ENCODE results near the gene TMEM54.

GRCh38 chr1:32878183-32878582, 23.0 kb downstream of the TMEM54 start:
- no peak for TF ChIP-seq CTCF (IDR thresholded peaks at IDR 0.05)
- no peak for TF ChIP-seq POLR2AphosphoS5 (IDR thresholded peaks at IDR 0.05)
- no peak for TF ChIP-seq POLR2A (IDR thresholded peaks at IDR 0.05)
- TF ChIP-seq EP300 (IDR thresholded peaks at IDR 0.05; ENCODE audit: low read depth), result no peak

All from transverse colon (tissue), 4 donors.